Measurements from ENCODE around the gene SH3BGRL2.

The SH3BGRL2 gene

GRCh38 chr6:79600812-79601609, 30.1 kb upstream of the SH3BGRL2 start (continued):
- TF ChIP-seq INSM2 (tag by site-specific recombination; IDR thresholded peaks at IDR 0.05) (peak; percentile 78), ATF2 (tag by site-specific recombination; IDR thresholded peaks at IDR 0.05; ENCODE audit: low read depth) (peak; percentile 51; the same call in 1 of the 2 replicates), ZNF335 (tag by site-specific recombination; conservative IDR thresholded peaks at IDR 0.05) (0 out of 2 replicates have a peak, but pooled peaks have one; percentile 19), GLIS1 (tag by site-specific recombination; IDR thresholded peaks at IDR 0.05) (peak; percentile 30), HOXD13 (CRISPR knock-in tag; IDR thresholded peaks at IDR 0.05; ENCODE audit: borderline replicate concordance) (0 out of 2 replicates have a peak, but pooled peaks have one; percentile 80), ZNF704 (tag by site-specific recombination; IDR thresholded peaks at IDR 0.05) (no peak), ZNF701 (tag by site-specific recombination; IDR thresholded peaks at IDR 0.05) (0 out of 2 replicates have a peak, but pooled peaks have one; percentile 58), ZNF223 (tag by site-specific recombination; IDR thresholded peaks at IDR 0.05) (no peak), ZSCAN23 (tag by site-specific recombination; IDR thresholded peaks at IDR 0.05) (no peak), PBX3 (CRISPR knock-in tag; IDR thresholded peaks at IDR 0.05) (0 out of 2 replicates have a peak, but pooled peaks have one; percentile 22), ZBTB17 (tag by site-specific recombination; IDR thresholded peaks at IDR 0.05) (peak; percentile 69), OVOL3 (tag by site-specific recombination; IDR thresholded peaks at IDR 0.05) (peak; percentile 88; the same call in 1 of the 2 replicates), ZNF324 (tag by site-specific recombination; IDR thresholded peaks at IDR 0.05) (no peak), KLF8 (tag by site-specific recombination; IDR thresholded peaks at IDR 0.05) (peak; percentile 22; the same call in 1 of the 2 replicates), ZNF692 (tag by site-specific recombination; IDR thresholded peaks at IDR 0.05) (peak; percentile 31; the same call in 1 of the 2 replicates), ZNF10 (tag by site-specific recombination; IDR thresholded peaks at IDR 0.05) (peak; percentile 91), ZNF639 (tag by site-specific recombination; IDR thresholded peaks at IDR 0.05) (0 out of 2 replicates have a peak, but pooled peaks have one; percentile 22), ZNF362 (tag by site-specific recombination; IDR thresholded peaks at IDR 0.05) (peak; percentile 97), ZNF600 (tag by site-specific recombination; IDR thresholded peaks at IDR 0.05) (peak; percentile 27; the same call in 1 of the 2 replicates), WT1 (tag by site-specific recombination; IDR thresholded peaks at IDR 0.05) (peak; percentile 87), ZNF354C (tag by site-specific recombination; IDR thresholded peaks at IDR 0.05; ENCODE audit: borderline replicate concordance, low read depth) (no peak), ZBTB7A (tag by site-specific recombination; IDR thresholded peaks at IDR 0.05; ENCODE audit: low read depth) (no peak), KLF1 (tag by site-specific recombination; IDR thresholded peaks at IDR 0.05) (no peak), PRDM6 (tag by site-specific recombination; IDR thresholded peaks at IDR 0.05) (peak; percentile 97), ZSCAN4 (tag by site-specific recombination; IDR thresholded peaks at IDR 0.05) (no peak), SP2 (tag by site-specific recombination; IDR thresholded peaks at IDR 0.05) (no peak)
